ENCODE measurements around the gene PEX11G.

GRCh38 chr19:7513809-7514642 lies 25.2 kb upstream of the PEX11G start:
- TF ChIP-seq CTCF (conservative IDR thresholded peaks at IDR 0.05; ENCODE audit: low read depth in 2 of 2) (no peak), EZH2 (IDR thresholded peaks at IDR 0.05; ENCODE audit: low read depth, unreplicated experiment) (no peak), JUNB (IDR thresholded peaks at IDR 0.05; ENCODE audit: unreplicated experiment) (no peak), CREB1 (CRISPR knock-in tag; IDR thresholded peaks at IDR 0.05; ENCODE audit: low read depth) (no peak), EZH2phosphoT487 (IDR thresholded peaks at IDR 0.05; ENCODE audit: unreplicated experiment) (no peak), POLR2AphosphoS5 (IDR thresholded peaks at IDR 0.05; ENCODE audit: low read depth) (no peak), NANOG (IDR thresholded peaks at IDR 0.05; ENCODE audit: borderline replicate concordance) (no peak), STAT1 (IDR thresholded peaks at IDR 0.05; ENCODE audit: unreplicated experiment) (no peak), ZNF114 (CRISPR knock-in tag; IDR thresholded peaks at IDR 0.05) (no peak)
- TF ChIP-seq, protein P1, sequence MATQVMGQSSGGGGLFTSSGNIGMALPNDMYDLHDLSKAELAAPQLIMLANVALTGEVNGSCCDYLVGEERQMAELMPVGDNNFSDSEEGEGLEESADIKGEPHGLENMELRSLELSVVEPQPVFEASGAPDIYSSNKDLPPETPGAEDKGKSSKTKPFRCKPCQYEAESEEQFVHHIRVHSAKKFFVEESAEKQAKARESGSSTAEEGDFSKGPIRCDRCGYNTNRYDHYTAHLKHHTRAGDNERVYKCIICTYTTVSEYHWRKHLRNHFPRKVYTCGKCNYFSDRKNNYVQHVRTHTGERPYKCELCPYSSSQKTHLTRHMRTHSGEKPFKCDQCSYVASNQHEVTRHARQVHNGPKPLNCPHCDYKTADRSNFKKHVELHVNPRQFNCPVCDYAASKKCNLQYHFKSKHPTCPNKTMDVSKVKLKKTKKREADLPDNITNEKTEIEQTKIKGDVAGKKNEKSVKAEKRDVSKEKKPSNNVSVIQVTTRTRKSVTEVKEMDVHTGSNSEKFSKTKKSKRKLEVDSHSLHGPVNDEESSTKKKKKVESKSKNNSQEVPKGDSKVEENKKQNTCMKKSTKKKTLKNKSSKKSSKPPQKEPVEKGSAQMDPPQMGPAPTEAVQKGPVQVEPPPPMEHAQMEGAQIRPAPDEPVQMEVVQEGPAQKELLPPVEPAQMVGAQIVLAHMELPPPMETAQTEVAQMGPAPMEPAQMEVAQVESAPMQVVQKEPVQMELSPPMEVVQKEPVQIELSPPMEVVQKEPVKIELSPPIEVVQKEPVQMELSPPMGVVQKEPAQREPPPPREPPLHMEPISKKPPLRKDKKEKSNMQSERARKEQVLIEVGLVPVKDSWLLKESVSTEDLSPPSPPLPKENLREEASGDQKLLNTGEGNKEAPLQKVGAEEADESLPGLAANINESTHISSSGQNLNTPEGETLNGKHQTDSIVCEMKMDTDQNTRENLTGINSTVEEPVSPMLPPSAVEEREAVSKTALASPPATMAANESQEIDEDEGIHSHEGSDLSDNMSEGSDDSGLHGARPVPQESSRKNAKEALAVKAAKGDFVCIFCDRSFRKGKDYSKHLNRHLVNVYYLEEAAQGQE (IDR thresholded peaks at IDR 0.05; ENCODE audit: unreplicated experiment), result no peak
- TF ChIP-seq, protein P2, sequence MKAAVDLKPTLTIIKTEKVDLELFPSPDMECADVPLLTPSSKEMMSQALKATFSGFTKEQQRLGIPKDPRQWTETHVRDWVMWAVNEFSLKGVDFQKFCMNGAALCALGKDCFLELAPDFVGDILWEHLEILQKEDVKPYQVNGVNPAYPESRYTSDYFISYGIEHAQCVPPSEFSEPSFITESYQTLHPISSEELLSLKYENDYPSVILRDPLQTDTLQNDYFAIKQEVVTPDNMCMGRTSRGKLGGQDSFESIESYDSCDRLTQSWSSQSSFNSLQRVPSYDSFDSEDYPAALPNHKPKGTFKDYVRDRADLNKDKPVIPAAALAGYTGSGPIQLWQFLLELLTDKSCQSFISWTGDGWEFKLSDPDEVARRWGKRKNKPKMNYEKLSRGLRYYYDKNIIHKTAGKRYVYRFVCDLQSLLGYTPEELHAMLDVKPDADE (IDR thresholded peaks at IDR 0.05), result no peak
- TF ChIP-seq, protein P3, sequence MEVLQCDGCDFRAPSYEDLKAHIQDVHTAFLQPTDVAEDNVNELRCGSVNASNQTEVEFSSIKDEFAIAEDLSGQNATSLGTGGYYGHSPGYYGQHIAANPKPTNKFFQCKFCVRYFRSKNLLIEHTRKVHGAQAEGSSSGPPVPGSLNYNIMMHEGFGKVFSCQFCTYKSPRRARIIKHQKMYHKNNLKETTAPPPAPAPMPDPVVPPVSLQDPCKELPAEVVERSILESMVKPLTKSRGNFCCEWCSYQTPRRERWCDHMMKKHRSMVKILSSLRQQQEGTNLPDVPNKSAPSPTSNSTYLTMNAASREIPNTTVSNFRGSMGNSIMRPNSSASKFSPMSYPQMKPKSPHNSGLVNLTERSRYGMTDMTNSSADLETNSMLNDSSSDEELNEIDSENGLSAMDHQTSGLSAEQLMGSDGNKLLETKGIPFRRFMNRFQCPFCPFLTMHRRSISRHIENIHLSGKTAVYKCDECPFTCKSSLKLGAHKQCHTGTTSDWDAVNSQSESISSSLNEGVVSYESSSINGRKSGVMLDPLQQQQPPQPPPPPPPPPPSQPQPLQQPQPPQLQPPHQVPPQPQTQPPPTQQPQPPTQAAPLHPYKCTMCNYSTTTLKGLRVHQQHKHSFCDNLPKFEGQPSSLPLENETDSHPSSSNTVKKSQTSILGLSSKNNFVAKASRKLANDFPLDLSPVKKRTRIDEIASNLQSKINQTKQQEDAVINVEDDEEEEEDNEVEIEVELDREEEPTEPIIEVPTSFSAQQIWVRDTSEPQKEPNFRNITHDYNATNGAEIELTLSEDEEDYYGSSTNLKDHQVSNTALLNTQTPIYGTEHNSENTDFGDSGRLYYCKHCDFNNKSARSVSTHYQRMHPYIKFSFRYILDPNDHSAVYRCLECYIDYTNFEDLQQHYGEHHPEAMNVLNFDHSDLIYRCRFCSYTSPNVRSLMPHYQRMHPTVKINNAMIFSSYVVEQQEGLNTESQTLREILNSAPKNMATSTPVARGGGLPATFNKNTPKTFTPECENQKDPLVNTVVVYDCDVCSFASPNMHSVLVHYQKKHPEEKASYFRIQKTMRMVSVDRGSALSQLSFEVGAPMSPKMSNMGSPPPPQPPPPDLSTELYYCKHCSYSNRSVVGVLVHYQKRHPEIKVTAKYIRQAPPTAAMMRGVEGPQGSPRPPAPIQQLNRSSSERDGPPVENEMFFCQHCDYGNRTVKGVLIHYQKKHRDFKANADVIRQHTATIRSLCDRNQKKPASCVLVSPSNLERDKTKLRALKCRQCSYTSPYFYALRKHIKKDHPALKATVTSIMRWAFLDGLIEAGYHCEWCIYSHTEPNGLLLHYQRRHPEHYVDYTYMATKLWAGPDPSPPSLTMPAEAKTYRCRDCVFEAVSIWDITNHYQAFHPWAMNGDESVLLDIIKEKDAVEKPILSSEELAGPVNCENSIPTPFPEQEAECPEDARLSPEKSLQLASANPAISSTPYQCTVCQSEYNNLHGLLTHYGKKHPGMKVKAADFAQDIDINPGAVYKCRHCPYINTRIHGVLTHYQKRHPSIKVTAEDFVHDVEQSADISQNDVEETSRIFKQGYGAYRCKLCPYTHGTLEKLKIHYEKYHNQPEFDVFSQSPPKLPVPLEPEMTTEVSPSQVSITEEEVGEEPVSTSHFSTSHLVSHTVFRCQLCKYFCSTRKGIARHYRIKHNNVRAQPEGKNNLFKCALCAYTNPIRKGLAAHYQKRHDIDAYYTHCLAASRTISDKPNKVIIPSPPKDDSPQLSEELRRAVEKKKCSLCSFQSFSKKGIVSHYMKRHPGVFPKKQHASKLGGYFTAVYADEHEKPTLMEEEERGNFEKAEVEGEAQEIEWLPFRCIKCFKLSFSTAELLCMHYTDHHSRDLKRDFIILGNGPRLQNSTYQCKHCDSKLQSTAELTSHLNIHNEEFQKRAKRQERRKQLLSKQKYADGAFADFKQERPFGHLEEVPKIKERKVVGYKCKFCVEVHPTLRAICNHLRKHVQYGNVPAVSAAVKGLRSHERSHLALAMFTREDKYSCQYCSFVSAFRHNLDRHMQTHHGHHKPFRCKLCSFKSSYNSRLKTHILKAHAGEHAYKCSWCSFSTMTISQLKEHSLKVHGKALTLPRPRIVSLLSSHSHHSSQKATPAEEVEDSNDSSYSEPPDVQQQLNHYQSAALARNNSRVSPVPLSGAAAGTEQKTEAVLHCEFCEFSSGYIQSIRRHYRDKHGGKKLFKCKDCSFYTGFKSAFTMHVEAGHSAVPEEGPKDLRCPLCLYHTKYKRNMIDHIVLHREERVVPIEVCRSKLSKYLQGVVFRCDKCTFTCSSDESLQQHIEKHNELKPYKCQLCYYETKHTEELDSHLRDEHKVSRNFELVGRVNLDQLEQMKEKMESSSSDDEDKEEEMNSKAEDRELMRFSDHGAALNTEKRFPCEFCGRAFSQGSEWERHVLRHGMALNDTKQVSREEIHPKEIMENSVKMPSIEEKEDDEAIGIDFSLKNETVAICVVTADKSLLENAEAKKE (CRISPR knock-in tag; IDR thresholded peaks at IDR 0.05), result no peak

Data from GM23338 (cell line).